ENCODE data around the gene RREB1.
"Not testable (repeated sequence)": the region's sequence is repeated elsewhere in the genome, so short reads cannot be mapped to it uniquely, and the experiment has no call there.

Gene RREB1

GRCh38 chr6:7145585-7145884 lies 37.8 kb downstream of the RREB1 start:
- no peak for DNase-seq

- DNase-seq: no peak
These were observed 38.4 kb downstream of the RREB1 start for GRCh38 chr6:7145885-7146828.

- DNase-seq: no peak
These were observed 39.4 kb downstream of the RREB1 start for GRCh38 chr6:7147051-7147671.

- no peak for DNase-seq
These were observed 40.5 kb downstream of the RREB1 start for GRCh38 chr6:7148100-7148822.

- no peak for DNase-seq
These were observed 42.8 kb downstream of the RREB1 start for GRCh38 chr6:7150381-7151064.

- no peak for DNase-seq
These were observed 43.6 kb downstream of the RREB1 start for GRCh38 chr6:7151381-7151780.

GRCh38 chr6:7152462-7152861 lies 44.7 kb downstream of the RREB1 start:
- no peak for DNase-seq

- DNase-seq: no peak
These were observed 46.0 kb downstream of the RREB1 start for GRCh38 chr6:7153789-7154188.

- no peak for DNase-seq
These were observed 46.8 kb downstream of the RREB1 start for GRCh38 chr6:7154341-7155139.

GRCh38 chr6:7155871-7156579 lies 48.3 kb downstream of the RREB1 start:
- DNase-seq: no peak

- DNase-seq: no peak
These were observed 49.0 kb downstream of the RREB1 start for GRCh38 chr6:7156643-7157278.

GRCh38 chr6:7157307-7157706 lies 49.5 kb downstream of the RREB1 start:
- DNase-seq: not testable (repeated sequence)

- DNase-seq: no peak
These were observed 50.2 kb downstream of the RREB1 start for GRCh38 chr6:7157752-7158616.

- DNase-seq: no peak
These were observed 52.2 kb downstream of the RREB1 start for GRCh38 chr6:7159790-7160525.

- DNase-seq: no peak
These were observed 53.5 kb downstream of the RREB1 start for GRCh38 chr6:7161253-7161623.

- DNase-seq: no peak
These were observed 54.1 kb downstream of the RREB1 start for GRCh38 chr6:7161845-7162244.

GRCh38 chr6:7163661-7164071 lies 55.9 kb downstream of the RREB1 start:
- DNase-seq: no peak

- no peak for DNase-seq
These were observed 56.8 kb downstream of the RREB1 start for GRCh38 chr6:7164536-7165001.

Measured in activated gamma-delta T cell treated with Interleukin-2 at 50 U/mL for 16 hours (primary cell).